G401 (cell line): ENCODE results near the gene RFLNA. TPM values are rescaled to one million over a fixed set of nuclear protein-coding genes. Genes with fewer than 3 reads are reported as not detected.
"Not testable (repeated sequence)": the region's sequence is repeated elsewhere in the genome, so short reads cannot be mapped to it uniquely, and the experiment has no call there.

Experiments
- DNase-seq: peaks from one replicate; pipeline ENCODE4 v3.0.0-alpha.2; 2015; ENCODE audit warnings: low spot score
- in situ Hi-C: cut with HindIII; loops from 2 replicates; pipeline ENCODE4 v1.10.0; 2016; ENCODE audit warnings: low sequenced_read_pairs, mixed read lengths
- total RNA-seq: library from RNA; depleted of rRNA; stranded (reverse); fragments of >200 nt; shearing (Covaris generic); gene quantifications from 2 replicates; pipeline ENCODE4 v1.2.3, GENCODE V29; 2014

Gene RFLNA
- total RNA-seq, 1 experiment from 2014 or later, result 2.3 TPM

DNA sequence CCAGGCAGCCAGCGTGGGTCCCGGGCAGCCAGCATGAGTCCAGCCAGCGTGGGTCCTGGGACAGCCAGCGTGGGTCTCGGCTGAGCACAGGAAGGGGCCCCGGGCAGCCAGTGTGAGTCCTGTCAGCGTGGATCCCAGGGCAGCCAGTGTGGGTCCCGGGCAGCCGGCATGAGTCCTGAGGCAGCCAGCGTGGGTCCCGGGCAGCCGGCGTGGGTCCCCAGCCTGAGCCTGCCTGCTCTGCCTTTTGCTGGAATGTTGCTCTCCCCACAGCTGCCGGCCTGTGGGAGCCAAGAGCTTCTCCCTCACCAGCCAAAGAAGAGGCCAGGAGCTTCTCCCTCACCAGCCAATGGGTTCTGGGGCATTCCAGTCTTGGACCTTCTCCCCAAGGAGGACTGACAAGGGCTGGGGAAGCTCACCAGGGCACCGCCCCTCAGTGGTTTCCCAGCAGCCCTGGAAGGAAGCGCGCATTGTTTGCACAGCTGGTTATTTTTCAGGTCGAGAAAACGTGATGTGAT lies 15.0 kb upstream of the RFLNA start:
- in situ Hi-C loops, result no loop called here
- no peak for DNase-seq

DNA sequence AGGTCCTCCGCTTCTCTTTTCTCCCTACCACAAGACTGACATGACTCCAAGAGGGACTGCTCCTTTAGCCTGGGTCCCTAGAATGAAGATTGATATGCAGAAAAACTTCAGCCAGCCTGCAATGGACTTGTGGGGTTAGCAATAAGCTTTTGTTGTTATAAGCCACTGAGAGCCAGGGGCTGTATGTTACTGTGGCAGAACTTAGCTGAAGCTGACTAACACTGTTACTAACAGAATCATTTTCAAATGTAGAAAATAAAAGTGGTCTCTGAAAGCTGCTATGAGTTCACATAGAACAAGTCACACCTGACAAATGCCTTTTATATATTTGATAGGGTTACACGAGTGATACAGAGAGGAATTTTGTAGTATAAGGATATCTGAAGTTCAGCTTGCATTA lies 13.6 kb upstream of the RFLNA start:
- in situ Hi-C loops, result no loop called here
- DNase-seq, result no peak

DNA sequence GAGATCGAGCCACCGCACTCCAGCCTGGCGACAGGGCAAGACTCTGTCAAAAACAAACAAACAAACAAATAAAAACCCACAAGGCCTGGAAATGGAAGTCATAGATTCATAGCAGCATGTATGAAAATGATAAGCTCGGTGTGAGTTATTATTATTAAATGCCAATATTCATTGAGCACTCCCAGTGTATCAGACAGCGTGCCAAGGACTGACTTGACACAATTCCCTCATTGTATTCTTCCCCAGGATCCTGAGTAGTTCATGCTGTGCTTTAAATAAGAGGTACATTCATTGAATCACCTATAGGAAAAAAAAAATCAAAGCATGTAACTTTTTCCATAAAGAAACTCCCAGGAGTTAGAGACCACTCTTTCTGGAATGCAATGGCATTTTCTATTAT lies 12.6 kb upstream of the RFLNA start:
- in situ Hi-C loops, result no loop called here
- no peak for DNase-seq

DNA sequence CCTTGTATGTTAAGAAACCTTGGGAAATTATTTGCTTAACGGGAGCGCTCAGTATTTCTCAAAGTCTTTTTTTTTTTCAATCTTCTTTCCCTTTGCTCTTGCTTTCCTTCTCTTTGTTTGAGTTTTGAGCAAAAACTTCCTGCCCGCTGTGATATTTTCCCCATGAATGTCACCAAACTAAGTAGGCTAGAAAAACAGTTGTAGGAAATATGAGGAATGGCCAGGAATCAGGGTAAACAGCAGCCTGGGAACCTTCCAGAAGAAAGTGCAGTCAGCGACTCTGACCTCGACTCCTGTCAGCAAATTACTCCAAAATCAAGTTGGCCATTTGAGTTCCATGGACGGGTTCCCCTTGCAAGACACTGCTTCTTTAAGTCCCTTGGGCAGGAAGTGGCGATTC lies 11.6 kb upstream of the RFLNA start:
- in situ Hi-C loops, result no loop called here

DNA sequence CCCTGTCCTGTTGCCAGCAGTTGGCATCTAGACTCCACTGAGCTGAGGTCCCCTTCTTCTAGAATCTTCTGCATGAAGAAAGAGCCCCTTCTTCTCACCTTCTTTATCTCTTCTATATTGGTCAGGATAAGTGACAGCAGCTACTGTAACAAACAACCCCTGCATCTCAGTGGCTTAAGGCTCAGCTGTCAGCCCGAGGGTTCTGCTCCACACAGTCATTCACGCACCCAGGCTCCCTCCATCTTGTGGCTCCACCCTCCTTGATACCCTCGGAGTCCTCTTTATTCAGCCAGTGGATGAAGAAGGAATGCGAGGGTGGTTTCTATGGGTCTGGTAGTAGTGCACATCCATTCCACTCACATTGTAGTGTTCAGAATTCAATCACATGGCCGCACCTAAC lies 10.5 kb upstream of the RFLNA start:
- in situ Hi-C loops, result no loop called here
- no peak for DNase-seq

More for the DNA sequence above, 11.6 kb upstream of the RFLNA start:
- DNase-seq, result no peak

DNA sequence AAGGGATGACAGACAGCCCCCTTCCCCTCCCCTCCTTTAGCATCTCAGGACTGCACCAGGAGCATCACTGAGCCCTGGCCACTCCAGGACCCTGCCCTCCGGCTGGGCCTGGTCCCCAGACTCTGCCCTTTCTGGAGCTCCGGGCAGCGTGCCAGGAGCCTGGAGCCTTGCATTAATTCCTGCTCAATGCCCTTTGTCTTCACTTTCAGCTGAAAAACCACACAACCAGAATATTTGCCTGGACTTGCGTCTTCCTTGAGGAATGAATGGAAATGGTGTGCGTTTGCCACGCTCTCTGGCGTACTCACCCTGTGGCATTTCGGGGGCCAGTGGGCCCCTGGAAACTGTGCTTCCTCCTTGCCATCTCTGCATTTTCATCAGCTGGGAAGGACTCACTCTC lies 8.5 kb upstream of the RFLNA start:
- in situ Hi-C loops, result no loop called here
- peak; percentile 27 for DNase-seq

DNA sequence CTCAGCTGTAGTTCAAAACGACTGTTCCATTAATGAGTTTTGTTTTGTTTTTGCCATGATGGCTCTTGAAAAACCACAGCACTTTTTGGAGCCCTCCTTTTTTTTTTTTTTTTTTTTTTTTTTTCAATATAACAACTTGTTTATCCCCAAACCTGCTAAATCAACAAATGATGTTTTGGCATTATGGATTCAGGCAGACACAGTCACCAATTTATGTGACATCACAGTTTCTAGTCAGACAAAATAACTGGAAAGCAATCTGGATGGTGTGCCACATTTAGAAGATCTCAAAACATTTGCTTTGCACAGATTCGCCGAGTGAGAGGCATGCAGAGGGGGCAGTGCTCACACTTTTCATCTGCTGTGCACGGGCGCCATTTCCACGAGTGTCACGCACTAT lies 7.9 kb upstream of the RFLNA start:
- in situ Hi-C loops, result no loop called here
- no peak for DNase-seq

DNA sequence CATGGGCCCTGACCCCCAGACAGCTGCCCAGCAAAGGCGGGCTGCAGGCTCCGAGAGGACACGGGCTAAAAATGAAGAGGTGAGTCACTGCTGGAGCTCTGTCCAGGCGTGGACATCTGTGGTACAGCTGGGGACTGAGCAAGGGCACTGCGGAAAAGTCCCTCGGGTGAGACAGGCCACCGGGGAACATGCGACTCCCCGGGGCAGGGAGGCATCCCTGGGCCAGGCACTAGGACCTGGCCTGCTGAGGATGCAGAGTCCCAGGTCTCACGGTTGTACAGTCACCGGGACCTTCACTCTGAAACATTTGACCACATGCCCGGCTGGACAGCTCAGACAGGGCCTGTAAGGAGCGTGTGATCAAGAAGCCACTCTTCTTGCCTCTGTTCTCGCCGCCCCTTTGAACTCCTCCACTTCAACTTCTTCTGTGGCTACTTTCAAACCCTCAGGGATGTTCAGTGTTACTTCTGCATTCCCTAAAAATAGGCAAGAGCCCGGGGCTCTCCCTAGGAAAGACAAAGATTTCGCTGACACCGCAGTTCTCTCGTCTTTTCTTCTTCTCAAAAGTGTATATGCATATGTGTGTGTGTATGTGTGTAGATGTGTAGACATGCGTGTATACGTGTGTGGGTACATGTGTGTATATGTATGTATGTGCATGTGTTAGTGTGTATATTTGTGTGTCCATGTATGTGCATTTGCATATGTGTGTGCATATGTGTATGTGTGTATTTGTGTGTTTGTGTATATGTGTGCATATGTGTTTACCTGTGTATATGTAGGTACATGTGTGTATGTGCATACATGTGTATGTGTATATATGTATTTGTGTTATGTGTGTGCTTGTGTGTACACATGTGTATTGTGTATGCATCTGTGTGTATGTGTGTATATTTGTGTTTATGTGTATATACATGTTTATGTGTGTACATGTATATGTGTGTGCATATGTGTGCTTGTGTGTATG lies 5.0 kb upstream of the RFLNA start:
- in situ Hi-C loops, result no loop called here
- peak; percentile 13 for DNase-seq

DNA sequence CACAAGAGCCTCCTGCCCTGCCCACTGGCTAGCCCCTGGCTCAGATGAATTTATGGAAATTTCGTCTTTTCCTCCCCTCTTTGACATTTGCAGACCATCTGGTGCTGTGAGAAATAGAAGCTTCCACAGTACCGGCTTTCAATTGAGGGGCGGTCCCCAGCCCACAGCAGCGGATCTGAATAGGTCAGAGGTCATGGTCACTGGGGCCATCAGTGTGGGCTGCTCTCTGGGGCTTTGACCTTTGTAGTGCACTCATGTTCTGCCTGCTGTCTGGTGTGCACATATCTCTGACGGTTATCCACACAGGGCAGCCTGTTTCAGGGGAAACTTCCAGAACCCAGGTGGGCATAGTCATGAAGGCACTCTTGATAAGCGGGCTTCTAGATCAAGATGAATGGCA lies 2.5 kb upstream of the RFLNA start:
- DNase-seq, result no peak
- in situ Hi-C loops, result no loop called here

DNA sequence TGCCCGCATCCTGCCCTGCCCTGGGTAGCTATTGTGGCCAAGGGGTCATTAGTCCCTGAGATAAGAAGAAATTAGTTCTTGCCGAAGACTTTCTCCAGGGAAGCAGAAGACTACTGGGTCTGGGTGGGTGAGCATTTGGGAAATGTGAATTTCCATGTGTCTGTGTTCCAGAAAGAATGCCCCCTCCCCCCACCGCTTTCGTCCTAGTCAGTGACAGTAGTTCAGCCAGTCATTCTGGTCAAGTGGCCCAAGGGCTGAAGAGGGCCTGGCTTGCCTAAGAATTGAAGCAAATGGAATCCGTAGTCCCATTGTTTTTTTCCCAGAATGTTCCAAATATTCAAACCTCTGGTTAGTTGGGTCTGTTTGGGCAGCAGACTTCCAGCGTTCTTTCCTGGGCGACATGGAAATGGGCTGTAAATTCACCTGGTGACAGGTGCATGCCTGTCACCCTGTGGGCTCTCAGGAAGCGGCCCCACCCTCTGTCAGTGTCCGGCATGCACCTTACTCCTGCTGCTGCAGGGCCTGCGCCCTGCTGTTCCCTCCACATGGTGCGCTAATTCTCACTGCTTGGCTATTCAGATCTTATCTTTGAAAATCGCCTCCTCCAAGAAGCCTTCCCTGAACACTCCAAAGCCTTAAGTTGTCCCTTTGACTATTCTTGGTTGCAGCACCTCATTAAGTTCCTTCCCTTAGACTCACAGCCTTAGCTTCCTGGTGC lies 1.4 kb upstream of the RFLNA start:
- in situ Hi-C loops, result no loop called here
- no peak for DNase-seq

DNA sequence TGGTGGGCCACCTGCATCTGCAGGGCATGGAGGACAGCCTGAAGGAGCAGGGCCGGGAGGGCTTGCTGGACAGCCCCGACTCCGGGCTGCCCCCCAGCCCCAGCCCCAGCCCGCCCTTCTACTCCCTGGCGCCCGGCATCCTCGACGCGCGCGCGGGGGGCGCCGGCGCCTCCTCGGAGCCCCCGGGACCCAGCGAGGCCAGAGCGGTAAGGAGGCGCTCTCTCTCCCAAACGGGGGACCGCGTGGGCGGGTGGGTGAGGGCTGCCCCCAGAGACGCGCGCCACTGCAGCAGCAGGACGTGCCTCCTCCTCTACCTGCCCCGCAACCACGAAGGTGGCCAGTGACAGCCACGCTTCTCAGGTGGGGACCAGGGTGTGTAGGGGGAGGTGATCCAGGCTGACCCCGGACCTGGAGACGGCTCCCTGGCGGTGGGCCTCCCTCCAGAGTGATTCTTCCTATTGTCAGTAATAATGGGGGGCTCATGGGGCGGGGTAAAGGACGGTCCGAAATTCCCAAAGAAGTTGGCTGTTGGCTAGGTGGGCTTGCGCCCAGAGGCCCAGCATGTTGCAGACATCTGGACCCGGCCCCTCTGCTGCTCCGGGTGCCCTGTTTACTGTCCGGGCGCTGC lies 652 bp downstream of the RFLNA start:
- in situ Hi-C loops, result no loop called here

DNA sequence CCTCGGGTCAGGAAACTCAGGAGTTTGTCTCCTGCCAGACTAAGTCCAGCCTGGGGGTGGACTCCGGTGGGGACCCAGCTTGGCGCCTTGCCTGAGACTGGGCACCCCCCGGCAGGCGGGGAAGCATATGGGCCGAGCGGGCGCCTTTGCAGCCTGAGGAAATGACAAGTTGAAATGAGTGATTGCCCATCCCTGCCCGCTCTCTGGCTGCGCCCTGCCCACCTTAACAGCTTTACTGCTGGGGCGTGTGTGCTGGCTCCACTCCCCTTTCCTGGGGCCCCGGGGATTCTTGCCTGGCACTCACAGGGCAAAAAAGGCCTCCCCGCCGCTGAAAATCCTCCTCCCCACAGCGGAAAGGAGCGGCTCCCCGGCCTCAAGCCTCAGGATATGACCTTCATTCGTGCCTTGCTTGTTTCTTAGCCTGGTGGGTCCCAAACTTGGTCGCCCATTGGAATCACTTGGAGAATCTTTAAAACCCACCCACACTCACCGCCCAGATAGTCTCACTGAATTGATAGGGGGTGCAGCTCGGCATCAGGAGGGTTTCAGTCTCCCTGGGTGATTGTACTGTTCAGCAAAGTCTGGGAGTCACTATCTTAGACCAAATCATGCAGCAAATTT lies 1.5 kb downstream of the RFLNA start:
- no peak for DNase-seq
- in situ Hi-C loops, result no loop called here

More for the DNA sequence above, 652 bp downstream of the RFLNA start:
- no peak for DNase-seq

DNA sequence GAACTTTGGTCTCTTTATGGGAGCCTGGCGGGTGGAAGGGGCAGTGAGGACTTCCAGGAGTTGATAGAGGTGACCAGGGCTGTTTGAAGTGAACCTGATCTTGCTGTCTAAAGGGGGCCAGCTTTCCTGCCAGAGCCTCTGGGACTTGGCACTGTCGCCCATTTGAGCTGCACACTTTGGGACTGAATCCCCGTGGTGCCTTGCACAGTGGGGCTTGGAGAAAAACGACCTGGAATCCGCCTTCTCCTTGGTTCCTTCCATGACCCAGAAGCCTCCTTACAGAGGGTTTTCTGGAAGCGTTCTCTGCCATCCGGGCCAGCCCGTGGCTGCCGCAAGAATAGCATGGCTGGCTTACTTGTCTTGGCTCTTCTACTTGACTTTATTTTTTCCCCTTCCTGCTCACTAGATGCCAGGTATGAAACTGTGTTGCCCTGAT lies 2.0 kb downstream of the RFLNA start:
- in situ Hi-C loops, result no loop called here
- peak; percentile 41 for DNase-seq

DNA sequence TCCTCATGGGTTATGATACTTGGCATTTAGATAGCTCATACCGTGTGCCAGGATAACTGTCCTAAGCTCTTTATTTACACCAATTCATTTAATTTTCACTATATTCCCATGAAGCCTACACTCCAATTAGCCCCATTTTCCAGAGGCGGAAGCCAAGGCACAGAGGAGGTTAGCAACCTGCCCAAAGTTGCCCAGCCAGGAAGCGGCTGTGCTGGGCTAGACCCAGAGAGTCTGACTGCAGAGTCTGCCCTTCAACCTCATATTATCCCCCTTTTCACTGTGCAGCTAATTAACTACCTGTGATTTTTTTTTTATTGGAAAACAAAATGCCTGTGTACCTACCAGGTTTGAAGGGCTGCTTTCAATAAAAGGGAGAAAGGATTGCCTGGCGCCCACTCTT lies 2.5 kb downstream of the RFLNA start:
- no peak for DNase-seq
- in situ Hi-C loops, result no loop called here

DNA sequence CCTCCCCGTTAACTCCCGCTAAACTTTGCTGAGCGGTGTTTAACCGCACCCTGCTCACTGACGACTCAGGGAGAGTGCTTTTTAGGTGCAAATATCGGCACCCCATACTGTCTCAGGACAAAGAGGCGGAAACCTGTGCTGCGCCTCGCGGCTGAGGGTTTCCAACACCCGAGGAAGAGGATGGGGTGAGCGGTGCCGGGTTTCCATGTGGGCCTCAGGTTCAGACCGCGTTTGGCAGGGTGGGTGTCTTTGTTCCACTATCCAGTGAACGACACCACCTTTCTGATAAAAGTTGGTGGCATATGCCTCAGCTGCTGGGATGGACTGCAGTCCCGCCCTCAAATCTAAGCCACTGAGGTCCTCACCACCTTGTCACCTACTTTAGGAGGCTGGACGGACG lies 3.0 kb downstream of the RFLNA start:
- no peak for DNase-seq
- in situ Hi-C loops, result no loop called here

DNA sequence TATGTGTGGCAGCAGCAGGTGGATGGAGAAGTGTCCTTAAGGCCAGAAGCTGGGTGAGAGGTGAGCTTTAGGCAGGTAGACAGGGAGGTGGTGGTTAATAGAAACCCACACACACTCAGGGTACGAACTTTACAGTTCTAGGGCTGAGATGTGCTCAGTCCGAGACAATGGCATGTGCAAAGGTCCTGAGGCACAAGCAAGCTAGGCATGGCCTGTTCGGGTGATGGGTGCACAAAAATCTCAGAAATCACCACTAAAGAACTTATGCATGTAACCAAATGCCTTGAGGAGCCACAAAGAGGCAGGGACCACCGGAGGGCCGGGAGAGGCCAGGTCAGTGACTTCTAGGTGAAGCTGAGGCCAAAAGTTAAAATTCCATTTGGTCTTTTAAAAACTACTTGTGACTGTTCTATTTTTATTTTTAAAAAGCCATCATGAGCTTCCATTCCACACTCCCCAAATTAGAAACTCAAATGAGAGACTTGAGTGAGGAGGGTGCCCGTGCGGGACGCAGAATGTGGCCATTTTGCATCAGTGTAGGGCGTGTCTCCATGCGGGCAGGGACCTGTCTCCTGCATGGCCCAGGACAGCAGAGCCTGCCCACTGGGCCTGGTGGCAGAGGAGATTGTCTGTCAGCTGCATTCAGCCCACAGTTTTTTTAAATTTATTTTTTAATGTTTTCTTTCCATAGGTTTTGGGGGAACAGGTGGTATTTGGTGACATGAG lies 4.0 kb downstream of the RFLNA start:
- in situ Hi-C loops, result no loop called here
- no peak for DNase-seq

DNA sequence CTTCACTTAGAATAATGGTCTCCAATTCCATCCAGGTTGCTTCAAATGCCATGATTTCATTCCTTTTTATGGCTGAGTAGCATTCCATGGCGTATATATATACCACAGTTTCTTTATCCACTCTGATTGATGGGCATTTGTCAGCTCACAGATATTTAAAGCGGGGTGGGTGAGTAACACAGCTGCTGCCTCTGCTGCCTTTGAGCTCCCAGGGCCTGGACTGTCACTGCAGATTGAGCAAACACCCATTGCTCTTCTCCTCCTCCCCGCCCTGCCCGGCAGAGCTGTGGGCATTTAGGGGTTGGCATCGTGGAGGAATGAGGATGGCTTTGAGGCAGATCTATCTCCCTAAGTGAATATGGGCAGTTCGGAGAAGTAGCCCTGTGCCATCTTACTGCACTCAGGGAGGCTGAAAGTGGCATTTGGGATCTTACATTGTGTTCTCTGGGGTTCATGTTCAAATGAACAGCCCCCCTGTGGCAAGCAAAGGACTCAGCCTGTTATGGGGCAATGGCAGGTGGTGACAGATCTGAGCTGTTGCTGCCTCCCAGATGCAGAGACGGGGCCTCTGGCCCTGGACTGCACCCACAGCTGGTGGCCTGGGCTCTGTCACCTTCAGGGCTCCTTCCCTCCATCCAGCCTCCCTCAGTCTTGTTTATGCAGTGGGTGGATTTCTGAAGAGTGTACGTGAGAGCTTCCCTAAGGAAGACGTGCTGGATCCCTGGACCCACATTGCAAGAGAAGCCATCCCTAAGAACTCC lies 4.9 kb downstream of the RFLNA start:
- in situ Hi-C loops, result no loop called here
- DNase-seq, result no peak

DNA sequence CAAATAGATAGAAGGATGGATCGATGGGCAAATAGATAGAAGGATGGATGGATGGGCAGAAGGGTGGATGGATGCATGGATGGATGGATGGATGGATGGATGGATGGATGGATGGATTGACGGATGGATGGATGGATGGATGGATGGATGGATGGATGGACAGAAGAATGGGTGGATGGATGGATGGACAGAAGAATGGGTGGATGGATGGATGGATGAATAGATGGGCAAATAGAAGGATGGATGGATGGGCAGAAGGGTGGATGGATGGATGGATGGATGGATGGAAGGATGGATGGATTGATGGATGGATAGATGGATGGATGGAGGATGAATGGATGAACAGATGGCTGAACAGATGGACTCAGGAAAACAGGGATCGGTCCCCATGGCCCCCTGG lies 5.8 kb downstream of the RFLNA start:
- in situ Hi-C loops, DNase-seq: not testable (repeated sequence)
